HL-60 (cell line): Measurements from ENCODE around the gene ADH1B.

Experiments used
- CTCF ChIP-seq: IDR thresholded peaks from one replicate; pipeline ENCODE4 v1.5.1; 2011; ENCODE audit warnings: low read length, control low read depth, inconsistent platforms; ENCODE audit not compliant: insufficient read depth
- GABPA ChIP-seq: IDR thresholded peaks from 2 replicates; pipeline ENCODE4 v1.6.1; 2012; ENCODE audit warnings: low read depth
- POLR2AphosphoS5 ChIP-seq: IDR thresholded peaks from 2 replicates; pipeline ENCODE4 v1.6.1; 2012; ENCODE audit warnings: low read depth
- REST ChIP-seq: IDR thresholded peaks from 2 replicates; pipeline ENCODE4 v1.6.1; 2012; ENCODE audit warnings: low read depth; ENCODE audit not compliant: insufficient replicate concordance
- SPI1 ChIP-seq: IDR thresholded peaks from 2 replicates; pipeline ENCODE4 v1.6.1; 2012; ENCODE audit warnings: low read depth, mild to moderate bottlenecking, borderline replicate concordance

- TF ChIP-seq CTCF, result no peak
- no peak for TF ChIP-seq REST
- TF ChIP-seq POLR2AphosphoS5, result no peak
- TF ChIP-seq GABPA, result no peak
- no peak for TF ChIP-seq SPI1
Observed at GRCh38 chr4:99285387-99285786, 35.8 kb downstream of the ADH1B start.
